NOMO-1 treated with DMSO at 0.1 percent for 48 hours (cell line): ENCODE results near the gene ANKRD33.

ENCODE experiments used
- DNase-seq: peaks from one replicate; lab custom pipeline; 2025; ENCODE audit not compliant: unreplicated experiment; lab: John Stamatoyannopoulos, UW

Gene ANKRD33

DNA sequence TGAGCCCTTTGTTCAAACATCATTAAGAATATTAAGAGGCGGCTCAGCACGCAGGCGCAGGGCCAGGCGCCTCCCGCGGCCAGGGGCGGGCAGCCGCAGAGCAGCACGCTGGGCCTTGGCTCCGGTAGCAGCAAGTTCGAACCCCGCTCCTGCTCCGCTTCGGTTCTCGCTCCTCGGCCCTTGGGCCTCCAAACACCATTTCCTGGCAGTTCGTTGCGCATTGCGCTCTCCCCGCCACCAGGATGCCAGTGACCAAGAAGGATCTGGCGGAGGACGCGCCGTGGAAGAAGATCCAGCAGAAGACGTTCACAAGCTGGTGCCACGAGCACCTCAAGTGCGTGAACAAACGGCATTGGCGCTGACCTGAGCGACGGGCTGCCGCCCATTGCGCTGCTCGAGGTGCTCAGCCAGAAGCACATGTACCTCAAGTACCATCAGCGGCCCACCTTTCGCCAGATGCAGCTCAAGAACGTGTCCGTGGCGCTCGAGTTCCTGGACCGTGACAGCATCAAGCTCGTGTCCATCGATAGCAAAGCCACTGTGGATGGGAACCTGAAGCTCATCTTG lies 12.5 kb downstream of the ANKRD33 start:
- no peak for DNase-seq

DNA sequence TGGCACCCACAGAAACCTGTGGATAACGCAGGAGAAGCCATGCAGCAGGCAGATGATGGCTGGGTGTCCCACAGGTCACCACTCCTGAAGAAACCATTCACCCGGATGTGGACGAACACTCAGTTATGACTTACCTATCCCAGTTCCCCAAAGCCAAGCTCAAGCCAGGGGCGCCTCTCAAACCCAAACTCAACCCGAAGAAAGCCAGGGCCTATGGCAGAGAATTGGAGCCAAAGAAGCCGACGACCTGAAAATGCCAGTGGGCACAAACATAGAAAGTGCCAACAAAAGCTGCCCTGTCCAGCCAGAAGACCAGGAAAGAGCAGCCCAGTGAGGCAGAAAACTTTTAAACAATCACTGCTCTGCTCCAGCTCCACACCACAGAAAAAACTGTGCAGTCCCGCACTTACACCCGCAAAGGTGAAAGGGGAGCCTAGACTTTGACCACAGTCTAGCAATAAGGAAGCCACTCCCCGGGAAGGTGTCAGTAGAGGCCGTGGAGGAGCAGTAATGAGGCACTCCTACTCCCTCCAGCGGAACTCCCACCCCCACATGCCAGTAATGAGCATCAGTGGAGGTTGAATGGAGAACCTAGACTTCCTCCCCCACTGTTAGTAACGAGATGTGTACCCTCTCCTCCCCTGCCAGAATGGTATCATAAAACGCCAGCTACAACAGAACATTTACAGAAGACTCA lies 13.4 kb downstream of the ANKRD33 start:
- no peak for DNase-seq

DNA sequence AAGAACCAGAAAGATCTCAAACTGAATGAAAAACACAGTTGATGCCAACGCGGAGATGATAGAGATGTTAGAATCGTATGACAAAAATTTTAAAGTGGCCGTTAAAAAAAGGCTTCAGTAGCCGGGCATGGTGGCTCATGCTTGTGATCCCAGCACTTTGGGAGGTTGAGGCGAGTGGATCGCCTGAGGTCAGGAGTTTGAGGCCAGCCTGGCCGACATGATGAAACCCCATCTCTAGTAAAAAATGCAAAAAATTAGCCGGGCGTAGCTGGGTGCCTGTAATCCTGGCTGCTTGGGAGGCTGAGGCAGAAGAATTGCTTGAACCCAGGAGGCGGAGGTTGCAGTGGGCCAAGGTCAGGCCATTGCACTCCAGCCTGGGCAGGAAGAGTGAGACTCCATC lies 14.0 kb downstream of the ANKRD33 start:
- DNase-seq = no peak

DNA sequence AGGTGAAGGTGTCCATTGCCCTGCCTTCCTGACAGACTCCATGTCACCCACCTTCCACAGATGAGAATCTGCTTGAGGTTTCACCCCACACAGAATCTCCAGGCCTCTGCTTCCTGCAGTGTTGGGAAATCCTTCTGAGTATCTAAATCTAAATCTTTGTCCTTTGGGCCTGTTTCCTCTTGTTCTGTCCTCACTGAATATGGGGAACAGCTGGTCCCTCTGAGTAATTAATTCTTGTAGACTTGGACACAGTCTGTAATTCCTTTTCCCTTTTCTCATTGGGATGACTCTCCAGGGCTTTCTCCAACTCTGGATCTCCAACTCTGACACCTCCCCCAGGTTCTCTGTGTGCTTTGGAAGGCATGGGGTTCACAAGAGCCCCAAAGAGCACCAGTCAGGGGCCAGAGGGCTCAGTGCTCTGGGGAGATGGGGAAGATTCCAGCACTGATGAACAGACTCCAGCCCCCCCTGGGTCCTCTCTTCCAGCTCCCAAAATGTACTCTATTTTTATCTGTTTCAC lies 17.1 kb downstream of the ANKRD33 start:
- DNase-seq = no peak

DNA sequence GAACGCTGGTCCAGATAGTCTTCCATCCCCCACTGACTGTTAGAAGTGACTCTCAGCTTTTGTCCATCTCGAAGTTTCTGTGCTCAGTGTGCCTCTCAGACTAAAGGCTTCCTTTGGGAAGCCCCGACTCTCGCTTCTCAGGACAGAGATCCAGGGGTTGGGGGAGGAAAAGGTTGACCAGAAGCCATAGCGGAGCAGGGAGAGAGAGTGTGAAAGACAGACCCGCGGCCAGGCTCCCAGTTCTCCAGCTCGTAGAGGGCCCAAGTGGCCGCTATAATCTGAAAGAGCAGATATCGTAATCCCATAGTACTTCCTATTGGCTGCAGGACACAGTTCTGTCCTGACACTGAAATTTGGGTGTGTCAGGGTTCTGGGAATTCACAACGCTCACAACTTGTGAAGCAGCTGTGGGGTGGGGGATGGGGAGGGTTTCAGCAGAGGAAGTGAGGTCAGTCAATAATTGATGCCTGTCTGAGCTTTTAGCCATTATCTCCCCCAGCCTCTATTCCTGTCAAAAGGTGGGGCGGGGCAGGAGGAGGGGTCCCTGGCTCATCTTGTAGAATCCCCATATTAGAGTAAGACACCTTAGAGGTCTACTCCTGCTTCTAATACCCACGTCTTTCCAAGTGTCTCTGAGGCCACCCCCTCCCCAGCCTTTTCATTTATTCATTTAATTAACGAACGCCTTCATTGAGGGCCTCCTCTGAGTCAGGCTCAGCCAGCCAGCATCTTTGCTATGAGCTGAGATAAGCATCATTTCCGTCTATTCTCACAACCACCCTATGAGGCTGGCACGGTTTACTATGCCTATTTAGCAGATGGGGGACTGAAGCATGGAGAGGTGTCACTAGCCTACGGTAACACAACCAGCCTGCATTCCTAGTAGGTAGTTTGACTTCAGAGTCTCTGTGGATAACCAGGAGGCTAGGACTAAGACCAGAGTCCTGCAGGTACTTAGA lies 17.8 kb downstream of the ANKRD33 start:
- DNase-seq = no peak

DNA sequence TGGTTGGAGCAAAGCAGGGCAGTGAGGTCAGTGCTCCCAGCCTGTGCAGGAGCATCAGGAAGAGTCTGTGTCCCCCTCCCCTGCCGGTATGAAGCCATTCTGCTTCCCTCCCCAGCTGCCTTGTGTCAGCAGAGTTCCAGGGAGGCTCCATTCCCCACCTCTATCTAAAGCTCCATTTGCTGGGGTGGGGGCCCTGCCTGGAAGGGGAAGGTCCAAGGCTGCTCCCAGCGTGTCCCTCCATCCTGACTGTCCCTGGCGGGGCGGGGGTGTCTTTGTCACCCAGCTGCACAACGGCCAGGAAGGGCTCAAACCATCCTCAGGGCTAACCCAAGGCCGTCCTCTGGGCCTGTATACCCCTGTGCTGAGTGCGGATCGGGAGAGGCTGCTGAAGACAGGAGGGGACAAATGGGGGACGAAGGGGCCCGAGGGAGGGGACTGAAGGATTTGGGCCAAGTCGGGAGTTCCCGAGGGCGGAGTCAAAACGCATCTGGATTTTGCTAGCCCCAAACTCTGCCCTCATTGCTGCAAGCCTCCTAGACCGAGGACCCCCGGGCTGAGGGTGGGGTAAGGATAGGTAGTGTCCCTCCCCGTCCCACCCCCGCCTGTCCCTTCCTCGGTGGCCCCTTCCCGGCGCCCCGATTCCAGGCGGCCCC lies 18.7 kb downstream of the ANKRD33 start:
- no peak for DNase-seq

DNA sequence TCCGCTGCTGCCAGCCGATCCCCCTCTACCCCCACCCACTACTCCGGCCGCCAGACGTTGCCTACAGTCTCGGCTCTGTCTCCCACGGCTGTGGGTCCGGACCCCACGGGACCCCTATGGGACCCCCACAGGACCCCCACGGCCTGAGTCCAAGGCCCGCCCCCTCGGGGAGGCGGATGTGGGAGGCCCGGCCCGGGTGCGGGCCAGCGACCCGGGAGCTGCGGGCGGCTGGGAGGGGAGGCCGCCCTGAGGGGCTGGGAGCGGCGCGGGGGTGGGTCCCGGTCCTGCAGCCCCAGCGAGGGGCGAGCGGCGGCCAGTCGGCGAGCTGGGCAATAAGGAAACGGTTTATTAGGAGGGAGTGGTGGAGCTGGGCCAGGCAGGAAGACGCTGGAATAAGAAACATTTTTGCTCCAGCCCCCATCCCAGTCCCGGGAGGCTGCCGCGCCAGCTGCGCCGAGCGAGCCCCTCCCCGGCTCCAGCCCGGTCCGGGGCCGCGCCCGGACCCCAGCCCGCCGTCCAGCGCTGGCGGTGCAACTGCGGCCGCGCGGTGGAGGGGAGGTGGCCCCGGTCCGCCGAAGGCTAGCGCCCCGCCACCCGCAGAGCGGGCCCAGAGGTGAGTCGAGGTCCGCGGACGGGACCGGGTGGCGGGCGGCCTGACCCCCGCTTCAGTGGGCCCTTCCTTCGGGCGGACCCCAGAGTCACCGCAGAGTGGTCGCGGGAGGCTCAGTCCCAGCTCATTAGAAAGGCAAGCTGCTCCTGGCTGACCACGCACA lies 19.4 kb downstream of the ANKRD33 start, which contains the start of gene ACVRL1:
ACVRL1 (plus strand) TSS at position 422 of the 773 bp plus-strand sequence. CDS start 4,971 bp downstream, outside the sequence.
- DNase-seq = no peak

DNA sequence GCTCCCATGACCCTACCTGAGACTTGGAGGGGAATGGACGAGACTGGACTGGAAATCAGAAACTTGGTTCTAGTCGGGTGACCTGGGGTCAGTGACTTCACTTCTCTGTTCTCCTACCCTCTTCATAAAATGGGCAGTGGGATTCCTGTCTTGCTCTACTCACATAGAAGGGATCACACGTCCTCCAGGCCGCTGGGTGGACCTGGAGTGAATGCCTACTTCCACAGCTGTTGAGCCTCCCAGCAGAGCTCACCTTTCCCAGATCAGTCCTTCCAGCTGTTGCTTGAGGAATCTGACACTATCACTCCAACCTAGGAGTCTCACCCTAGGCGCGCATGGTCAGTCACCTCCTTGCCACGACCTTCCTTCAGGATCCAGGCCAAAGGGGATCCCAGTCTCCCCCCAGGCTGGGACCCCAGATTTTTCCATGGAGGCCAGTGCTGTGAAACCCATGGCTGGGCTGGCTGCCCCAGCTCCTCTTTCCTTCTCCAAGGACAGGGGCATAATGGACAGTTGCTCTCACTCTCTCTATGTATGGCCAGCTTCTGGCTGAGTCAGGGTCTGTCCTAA lies 20.0 kb downstream of the ANKRD33 start:
- DNase-seq = no peak

DNA sequence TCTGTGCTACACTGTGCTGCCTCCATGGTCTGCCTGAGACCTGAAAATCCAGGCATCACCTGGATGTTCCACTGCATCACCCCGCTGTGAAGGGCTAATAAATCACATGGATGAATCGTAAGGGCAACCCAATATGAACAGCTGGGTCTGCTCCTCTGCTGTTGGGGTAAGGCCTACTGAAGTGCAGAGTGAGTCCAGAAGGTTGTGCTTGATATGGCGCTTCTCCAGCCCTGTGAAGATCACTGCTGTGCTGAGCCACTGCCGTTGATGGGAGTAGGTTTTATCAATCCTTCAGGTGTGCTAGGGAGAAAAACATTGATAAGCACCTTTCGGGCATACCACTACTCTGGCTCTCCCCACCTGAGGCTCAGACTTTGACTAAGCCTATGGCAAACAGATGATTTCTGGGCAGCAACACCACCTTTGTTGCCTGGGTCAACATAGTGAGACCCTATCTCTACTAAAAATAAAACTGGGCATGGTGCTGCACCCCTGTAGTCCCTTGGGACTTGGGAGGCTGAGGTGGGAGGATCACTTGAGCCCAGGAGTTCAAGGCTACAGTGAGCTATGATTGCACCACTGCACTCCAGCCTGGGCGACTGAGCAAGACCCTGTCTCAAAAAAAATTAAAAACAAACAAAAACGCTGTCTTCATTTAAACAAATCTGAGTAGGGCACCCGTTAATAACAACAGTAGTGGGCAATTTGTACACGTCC lies 21.1 kb downstream of the ANKRD33 start:
- no peak for DNase-seq

DNA sequence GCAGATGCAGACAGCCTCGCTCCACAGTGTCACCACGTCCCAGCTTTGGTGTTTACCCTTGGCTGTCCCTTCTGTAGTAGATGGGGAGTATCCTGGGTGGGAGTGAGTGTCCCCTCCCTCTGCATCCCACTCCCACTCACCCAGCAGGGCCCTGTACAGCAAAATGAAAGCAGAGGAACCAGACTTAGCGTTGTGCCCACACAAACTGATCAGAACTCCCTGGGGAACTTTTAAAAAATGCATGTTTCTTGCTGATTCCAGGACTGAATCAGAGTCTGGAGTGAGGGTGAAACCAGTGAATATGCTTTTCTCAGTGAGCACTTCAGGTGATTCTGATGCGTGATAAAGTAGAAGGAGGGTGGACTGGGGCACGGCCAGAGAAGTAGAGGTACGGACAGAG lies 22.3 kb downstream of the ANKRD33 start:
- DNase-seq = no peak

DNA sequence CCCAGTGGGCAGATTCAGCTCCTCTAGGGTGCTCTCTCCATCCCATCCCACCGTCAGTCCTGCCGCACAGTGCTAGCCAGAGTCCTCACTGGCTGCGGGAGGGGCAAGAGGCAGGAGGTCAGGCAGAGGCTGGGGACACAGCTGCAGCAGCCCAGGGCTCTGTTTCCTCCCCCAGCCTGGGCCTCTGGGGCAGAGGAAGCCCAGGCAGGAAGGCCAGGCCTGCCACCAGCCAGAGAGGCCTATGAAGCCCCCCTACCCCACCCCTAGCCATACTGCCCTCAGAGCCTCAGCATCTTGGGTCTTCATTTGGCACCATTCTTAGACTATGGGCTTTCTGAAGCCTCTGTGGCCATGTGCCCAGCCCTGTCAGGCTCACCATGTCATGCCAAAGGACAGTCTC lies 22.8 kb downstream of the ANKRD33 start:
- no peak for DNase-seq

DNA sequence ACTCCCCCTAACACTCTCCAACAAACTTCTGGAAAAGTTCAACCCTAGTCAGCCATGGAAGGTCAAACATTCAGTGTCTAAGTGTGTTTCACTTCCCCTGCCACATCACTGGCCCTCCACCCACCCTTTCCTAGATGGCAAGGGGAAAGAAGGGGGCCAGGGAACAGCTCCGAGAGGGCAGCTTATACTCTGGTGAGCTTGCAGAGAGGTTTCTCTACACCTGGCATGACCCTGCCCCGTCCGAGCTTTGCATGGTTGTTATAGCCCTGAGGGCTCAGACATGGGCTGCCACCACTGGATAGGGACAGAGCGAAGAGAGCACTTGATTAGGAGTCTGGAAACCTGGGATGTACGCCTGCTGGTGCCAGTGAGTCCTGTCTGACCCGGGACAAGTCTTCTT lies 23.4 kb downstream of the ANKRD33 start:
- DNase-seq = no peak

DNA sequence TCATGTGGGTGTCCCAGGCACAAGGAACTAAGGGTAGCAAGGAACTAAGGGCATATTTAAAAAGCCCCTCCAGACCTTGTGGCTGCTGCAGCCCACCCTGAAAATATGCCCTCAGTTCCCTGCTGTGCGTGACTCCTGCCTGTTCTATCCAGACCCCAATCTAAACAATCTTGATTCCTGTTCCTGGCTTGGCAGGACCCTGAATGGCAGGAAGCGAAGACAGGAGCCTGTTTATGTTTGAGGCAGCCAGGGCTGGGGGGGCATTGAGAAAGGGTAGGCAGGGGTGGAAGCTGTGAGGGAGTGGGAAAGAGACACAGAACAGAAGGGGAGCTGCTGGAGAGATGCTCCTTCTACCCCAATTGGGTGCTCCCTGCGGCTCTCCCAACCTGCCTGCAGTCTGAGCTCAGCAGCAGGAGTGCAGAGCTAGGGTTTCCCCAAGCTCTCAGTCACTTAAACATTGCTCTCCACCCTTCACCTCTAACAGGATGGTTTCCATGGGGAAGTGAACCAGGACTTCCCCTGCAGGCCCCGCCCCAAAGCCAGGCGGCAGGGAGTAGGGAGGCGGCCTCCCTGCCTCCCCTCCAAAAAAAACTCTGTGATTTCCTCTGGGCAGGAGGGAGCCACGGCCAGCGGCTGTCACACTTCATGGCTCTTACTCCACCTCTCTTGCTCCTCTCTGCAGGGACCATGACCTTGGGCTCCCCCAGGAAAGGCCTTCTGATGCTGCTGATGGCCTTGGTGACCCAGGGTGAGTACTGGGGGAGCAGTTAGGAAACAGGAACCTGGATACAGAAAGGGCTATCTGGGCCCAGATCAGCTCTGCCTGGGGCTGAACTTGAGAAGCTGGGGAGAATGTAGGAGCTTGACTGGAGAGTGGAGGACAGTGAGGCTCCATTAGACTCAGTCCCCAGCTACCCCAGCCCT lies 24.1 kb downstream of the ANKRD33 start:
- DNase-seq = peak; percentile 25

DNA sequence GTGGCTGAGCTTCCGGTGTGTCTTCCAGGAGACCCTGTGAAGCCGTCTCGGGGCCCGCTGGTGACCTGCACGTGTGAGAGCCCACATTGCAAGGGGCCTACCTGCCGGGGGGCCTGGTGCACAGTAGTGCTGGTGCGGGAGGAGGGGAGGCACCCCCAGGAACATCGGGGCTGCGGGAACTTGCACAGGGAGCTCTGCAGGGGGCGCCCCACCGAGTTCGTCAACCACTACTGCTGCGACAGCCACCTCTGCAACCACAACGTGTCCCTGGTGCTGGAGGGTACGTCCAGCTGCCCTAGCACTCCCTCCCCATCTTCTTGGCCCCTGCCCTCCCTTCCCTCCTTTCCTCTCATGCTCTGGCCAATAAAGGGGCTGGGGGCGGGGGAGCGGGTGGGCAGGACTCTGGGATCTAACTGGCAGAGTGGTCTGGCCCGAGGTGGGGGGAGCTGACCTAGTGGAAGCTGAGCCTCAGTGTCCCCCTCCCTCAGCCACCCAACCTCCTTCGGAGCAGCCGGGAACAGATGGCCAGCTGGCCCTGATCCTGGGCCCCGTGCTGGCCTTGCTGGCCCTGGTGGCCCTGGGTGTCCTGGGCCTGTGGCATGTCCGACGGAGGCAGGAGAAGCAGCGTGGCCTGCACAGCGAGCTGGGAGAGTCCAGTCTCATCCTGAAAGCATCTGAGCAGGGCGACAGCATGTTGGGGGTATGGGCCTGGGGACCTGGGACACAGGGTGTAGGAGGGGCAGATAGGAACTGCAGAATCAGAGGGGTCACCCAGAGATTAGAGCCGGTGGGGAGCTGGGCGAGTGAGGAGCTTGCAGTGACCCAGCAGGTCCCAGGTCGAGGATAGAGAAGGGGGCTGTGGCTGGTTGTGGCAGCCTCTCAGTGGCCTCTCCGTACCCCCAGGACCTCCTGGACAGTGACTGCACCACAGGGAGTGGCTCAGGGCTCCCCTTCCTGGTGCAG lies 25.4 kb downstream of the ANKRD33 start:
- no peak for DNase-seq

DNA sequence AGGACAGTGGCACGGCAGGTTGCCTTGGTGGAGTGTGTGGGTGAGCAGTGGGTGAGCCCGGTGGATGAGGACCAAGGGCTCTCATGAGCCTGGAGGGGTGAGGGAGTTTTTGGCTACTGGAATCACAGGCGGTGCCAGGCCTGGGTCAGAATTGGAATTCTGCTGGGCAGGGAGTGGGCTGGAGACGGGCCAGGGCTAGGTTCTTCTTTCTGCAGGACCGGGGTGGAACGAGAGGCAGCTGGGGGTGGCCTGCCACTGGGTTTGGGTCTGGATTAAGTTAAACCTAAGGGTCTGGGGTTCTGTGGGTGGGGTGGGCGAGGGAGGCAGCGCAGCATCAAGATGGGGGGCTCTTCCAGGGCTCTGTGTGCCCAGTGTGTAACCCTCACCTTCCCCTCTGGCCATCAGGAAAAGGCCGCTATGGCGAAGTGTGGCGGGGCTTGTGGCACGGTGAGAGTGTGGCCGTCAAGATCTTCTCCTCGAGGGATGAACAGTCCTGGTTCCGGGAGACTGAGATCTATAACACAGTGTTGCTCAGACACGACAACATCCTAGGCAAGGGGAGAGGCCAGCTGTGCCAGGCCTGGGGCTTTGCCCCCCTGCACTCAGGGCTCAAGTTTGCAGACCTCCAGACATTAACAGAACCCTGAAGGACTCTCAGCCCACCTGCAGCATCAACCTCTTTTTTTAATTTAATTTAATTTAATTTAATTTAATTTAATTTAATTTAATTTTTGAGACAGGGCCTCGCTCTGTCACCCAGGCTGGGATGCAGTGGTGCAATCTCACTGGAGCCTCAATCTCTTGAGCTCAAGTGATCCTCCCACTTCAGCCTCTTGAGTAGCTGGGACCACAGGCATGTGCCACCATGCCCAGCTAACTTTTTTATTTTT lies 26.4 kb downstream of the ANKRD33 start:
- no peak for DNase-seq

DNA sequence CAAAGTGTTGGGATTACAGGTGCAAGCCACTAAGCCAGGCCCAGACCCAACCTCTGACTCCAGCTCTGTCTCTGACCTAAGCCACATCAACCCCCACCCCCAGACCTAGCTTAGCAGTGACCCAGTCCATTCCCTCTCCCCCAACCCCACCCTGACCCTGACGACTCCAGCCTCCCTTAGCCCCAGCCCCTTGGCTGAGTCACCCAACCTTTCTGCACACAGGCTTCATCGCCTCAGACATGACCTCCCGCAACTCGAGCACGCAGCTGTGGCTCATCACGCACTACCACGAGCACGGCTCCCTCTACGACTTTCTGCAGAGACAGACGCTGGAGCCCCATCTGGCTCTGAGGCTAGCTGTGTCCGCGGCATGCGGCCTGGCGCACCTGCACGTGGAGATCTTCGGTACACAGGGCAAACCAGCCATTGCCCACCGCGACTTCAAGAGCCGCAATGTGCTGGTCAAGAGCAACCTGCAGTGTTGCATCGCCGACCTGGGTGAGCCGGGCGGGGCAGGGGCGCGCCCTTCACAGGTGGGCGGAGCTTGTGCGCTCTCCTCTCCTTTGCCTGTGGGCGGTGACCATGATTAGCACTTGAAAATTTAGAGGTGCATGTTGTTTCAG lies 27.2 kb downstream of the ANKRD33 start:
- DNase-seq = no peak
